Calu3 (cell line): ENCODE results near the gene CSF1R. TPM values are rescaled to one million over a fixed set of nuclear protein-coding genes. Genes with fewer than 3 reads are reported as not detected.

Experiments
- BruUV-seq: library from RNA; stranded (reverse); fragments of 400-500 nt; replicated peaks from 2 replicates; lab custom pipeline; 2021; lab: Mats Ljungman, UMichigan
- CTCF ChIA-PET: fragments of 300-600 bp; sonication (Branson Sonifier 250); formaldehyde crosslinking; loops from one replicate; lab custom pipeline; 2022; ENCODE audit warnings: antibody characterized with exemption; lab: Charles Lee
- DNase-seq: peaks from one replicate; pipeline ENCODE4 v3.0.0; 2022
- H3K27ac Mint-ChIP-seq: one replicate; pipeline ENCODE4 v1.8.0; 2022; ENCODE audit warnings: mixed read lengths; ENCODE audit not compliant: unreplicated experiment
- H3K27me3 Mint-ChIP-seq: one replicate; pipeline ENCODE4 v1.8.0; 2022; ENCODE audit warnings: mixed read lengths; ENCODE audit not compliant: unreplicated experiment
- H3K36me3 Mint-ChIP-seq: one replicate; pipeline ENCODE4 v1.8.0; 2022; ENCODE audit warnings: mild to moderate bottlenecking, moderate library complexity, mixed read lengths; ENCODE audit not compliant: insufficient read depth, unreplicated experiment
- H3K4me1 Mint-ChIP-seq: one replicate; pipeline ENCODE4 v1.8.0; 2022; ENCODE audit warnings: mild to moderate bottlenecking, low read depth, mixed read lengths; ENCODE audit not compliant: unreplicated experiment
- H3K4me3 Mint-ChIP-seq: one replicate; pipeline ENCODE4 v1.8.0; 2022; ENCODE audit warnings: mild to moderate bottlenecking, low read depth, moderate library complexity, mixed read lengths; ENCODE audit not compliant: unreplicated experiment
- H3K9me3 Mint-ChIP-seq: one replicate; pipeline ENCODE4 v1.8.0; 2022; ENCODE audit warnings: low read depth, mixed read lengths; ENCODE audit not compliant: unreplicated experiment
- CTCF ChIP-seq: fragments of 200-600 bp; IDR thresholded peaks from one replicate; pipeline ENCODE4 v1.8.0; 2022; ENCODE audit warnings: antibody characterized with exemption; ENCODE audit not compliant: unreplicated experiment
- intact Hi-C: fragments of 100-400 bp; cut with micrococcal nuclease; formaldehyde crosslinking; loops from one replicate; pipeline ENCODE4 v1.10.0; 2022; ENCODE audit not compliant: unreplicated experiment
- total RNA-seq: library from RNA; stranded (reverse); gene quantifications from 2 replicates; pipeline ENCODE4 v1.2.3, GENCODE V29; 2022

CSF1R gene
- total RNA-seq, 1 experiment from 2014 or later = not detected

GRCh38 chr5:150073677-150074076, 12.7 kb downstream of the CSF1R start:
- no peaks in the 10 kb centered on the region for H3K27me3 Mint-ChIP-seq
- DNase-seq = no peak
- H3K4me3 Mint-ChIP-seq = no peak overlapping the region
- no TSS peak for BruUV-seq
- H3K27ac Mint-ChIP-seq = no peak overlapping the region
- intact Hi-C loops = no loop called here
- H3K9me3 Mint-ChIP-seq = no peaks in the 10 kb centered on the region
- CTCF ChIA-PET = interaction anchor here (0.7 kb wide), 2 partner anchors 43 to 63 kb away, joined by 3 to 5 read pairs; no protein-coding TSS in a partner anchor
- TF ChIP-seq CTCF = no peak
- H3K4me1 Mint-ChIP-seq = peaks cover 4% of the 10 kb centered on the region
- H3K36me3 Mint-ChIP-seq = no peaks in the 10 kb centered on the region

DNA sequence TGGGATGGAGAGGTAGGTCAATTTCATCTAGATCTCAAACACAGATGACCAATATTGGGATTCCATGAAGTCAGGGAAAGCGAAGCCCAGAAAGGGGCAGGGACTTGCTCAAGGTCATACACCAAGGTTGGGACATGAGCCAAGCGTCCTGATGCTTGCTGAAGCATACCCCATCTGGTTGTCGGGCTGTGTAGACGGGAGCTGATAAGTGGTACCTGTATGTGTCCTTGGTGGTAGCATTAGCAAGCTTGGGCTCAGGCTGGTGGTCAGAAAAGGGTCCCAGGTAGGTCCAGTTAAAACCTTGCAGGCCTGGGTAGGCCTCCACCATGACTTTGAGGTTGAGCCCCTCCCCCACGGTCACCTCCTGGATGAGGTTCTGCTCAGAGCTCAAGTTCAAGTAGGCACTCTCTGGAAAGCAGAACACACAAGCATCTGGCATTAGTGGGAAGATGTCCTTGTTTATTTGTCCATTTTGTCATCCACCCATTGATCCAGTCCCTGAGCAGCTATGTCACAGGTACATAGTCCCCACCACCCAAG, 13.2 kb downstream of the CSF1R start:
- Mint-ChIP-seq H3K4me1 (peaks cover 8% of the 10 kb centered on the region), H3K9me3 (no peaks in the 10 kb centered on the region), H3K27me3 (no peaks in the 10 kb centered on the region), H3K27ac (no peak overlapping the region), H3K4me3 (no peak overlapping the region), H3K36me3 (no peaks in the 10 kb centered on the region)
- no TSS peak for BruUV-seq
- no peak for DNase-seq
- CTCF ChIA-PET = no interaction called here
- TF ChIP-seq CTCF = no peak
- intact Hi-C loops = no loop called here

DNA sequence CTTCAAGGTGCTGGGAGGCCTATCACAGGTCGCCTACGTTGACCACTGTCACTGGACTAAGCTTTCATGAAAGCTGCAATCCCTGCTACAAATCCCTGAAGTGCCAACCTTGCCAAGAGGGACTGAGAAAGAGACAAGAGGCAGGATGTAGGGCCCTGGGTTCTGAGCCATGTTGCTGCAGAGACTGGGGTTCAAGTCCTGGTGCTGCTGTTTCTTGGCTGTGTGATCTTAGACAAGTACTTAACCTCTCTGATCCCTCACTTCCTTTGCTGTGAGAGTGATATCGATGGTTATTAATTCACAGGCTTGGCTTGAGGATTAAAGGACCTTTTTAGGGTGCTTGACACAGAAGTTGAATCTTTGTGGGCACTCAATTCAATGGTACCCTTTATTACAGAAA, 15.5 kb downstream of the CSF1R start:
- no peak for DNase-seq
- Mint-ChIP-seq H3K4me3 (no peak overlapping the region), H3K9me3 (no peaks in the 10 kb centered on the region), H3K27ac (no peak overlapping the region), H3K4me1 (peaks cover 8% of the 10 kb centered on the region), H3K36me3 (no peaks in the 10 kb centered on the region), H3K27me3 (peaks cover 17% of the 10 kb centered on the region)
- no TSS peak for BruUV-seq
- CTCF ChIA-PET = no interaction called here
- TF ChIP-seq CTCF = no peak
- intact Hi-C loops = no loop called here

- CTCF ChIA-PET = no interaction called here
Observed at GRCh38 chr5:150069672-150070627, 16.4 kb downstream of the CSF1R start.

More at GRCh38 chr5:150069672-150070627, 16.4 kb downstream of the CSF1R start:
- no peaks in the 10 kb centered on the region for H3K36me3 Mint-ChIP-seq
- DNase-seq = no peak
- no peak for TF ChIP-seq CTCF
- intact Hi-C loops = no loop called here
- H3K4me1 Mint-ChIP-seq = peaks cover 8% of the 10 kb centered on the region
- peaks cover 25% of the 10 kb centered on the region for H3K27me3 Mint-ChIP-seq
- no TSS peak for BruUV-seq
- no peak overlapping the region for H3K27ac Mint-ChIP-seq
- no peak overlapping the region for H3K4me3 Mint-ChIP-seq
- H3K9me3 Mint-ChIP-seq = no peaks in the 10 kb centered on the region
